NCI-H2081 treated with DMSO at 0.1 percent for 48 hours (cell line): ENCODE data around the gene TMEM150B.
"Not testable (repeated sequence)": the region's sequence is repeated elsewhere in the genome, so short reads cannot be mapped to it uniquely, and the experiment has no call there.

Source experiments
- DNase-seq: peaks from one replicate; lab custom pipeline; 2025; lab: John Stamatoyannopoulos, UW

TMEM150B gene

GRCh38 chr19:55339105-55339888, 14.2 kb upstream of the TMEM150B start, which contains the start of gene KMT5C:
Gene KMT5C (plus strand): TSS chr19:55339876. CDS start chr19:55341937, 2,061 bp downstream.
- DNase-seq, result peak; percentile 99

GRCh38 chr19:55336101-55336500, 11.0 kb upstream of the TMEM150B start:
- DNase-seq, result no peak

GRCh38 chr19:55333870-55334269, 8.7 kb upstream of the TMEM150B start:
- no peak for DNase-seq

- DNase-seq, result not testable (repeated sequence)
Measured at GRCh38 chr19:55329791-55330190, 4.7 kb upstream of the TMEM150B start.

- DNase-seq, result not testable (repeated sequence)
Measured at GRCh38 chr19:55328774-55329318, 3.7 kb upstream of the TMEM150B start.

GRCh38 chr19:55324662-55325061, 479 bp downstream of the TMEM150B start:
- no peak for DNase-seq

GRCh38 chr19:55322204-55322885, 2.8 kb downstream of the TMEM150B start:
- no peak for DNase-seq

GRCh38 chr19:55321466-55322137, 3.5 kb downstream of the TMEM150B start:
- no peak for DNase-seq

- DNase-seq, result no peak
Measured at GRCh38 chr19:55320844-55321419, 4.2 kb downstream of the TMEM150B start.

- no peak for DNase-seq
Measured at GRCh38 chr19:55319785-55320184, 5.4 kb downstream of the TMEM150B start.

GRCh38 chr19:55316646-55317045, 8.5 kb downstream of the TMEM150B start:
- DNase-seq, result no peak

GRCh38 chr19:55315956-55316525, 9.1 kb downstream of the TMEM150B start:
- no peak for DNase-seq

GRCh38 chr19:55314396-55314795, 10.7 kb downstream of the TMEM150B start:
- no peak for DNase-seq

- DNase-seq, result no peak
Measured at GRCh38 chr19:55312621-55313512, 12.3 kb downstream of the TMEM150B start.

- no peak for DNase-seq
Measured at GRCh38 chr19:55311797-55312196, 13.3 kb downstream of the TMEM150B start.

- no peak for DNase-seq
Measured at GRCh38 chr19:55311397-55311796, 13.7 kb downstream of the TMEM150B start.

- DNase-seq, result no peak
Measured at GRCh38 chr19:55310498-55310897, 14.6 kb downstream of the TMEM150B start.

GRCh38 chr19:55309448-55309847, 15.7 kb downstream of the TMEM150B start:
- no peak for DNase-seq

GRCh38 chr19:55308281-55308680, 16.9 kb downstream of the TMEM150B start:
- no peak for DNase-seq

GRCh38 chr19:55306712-55307111, 18.4 kb downstream of the TMEM150B start:
- no peak for DNase-seq
